Esophagus muscularis mucosa (tissue), 4 donors: ENCODE data around the gene LOXL1.

ENCODE experiments used
- CTCF ChIP-seq, 3 experiments: fragments of 200-600 bp in 2 of 3; fragments of 450-650 bp in 1 of 3; sonication (generic) in 2 of 3; IDR thresholded peaks; one replicate each; pipeline ENCODE4 v1.5.1; 2017 to 2019; ENCODE audit warnings: antibody characterized with exemption in 3 of 3, mild to moderate bottlenecking in 2 of 3, moderate library complexity in 1 of 3
- EP300 ChIP-seq: sonication (generic); formaldehyde crosslinking; IDR thresholded peaks from one replicate; pipeline ENCODE4 v1.6.1; 2017; ENCODE audit warnings: antibody characterized with exemption
- POLR2A ChIP-seq: fragments of 450-650 bp; IDR thresholded peaks from one replicate; pipeline ENCODE4 v1.6.1; 2017; ENCODE audit warnings: antibody characterized with exemption, moderate library complexity, mild to moderate bottlenecking, low read depth

GRCh38 chr15:73993211-73993994 lies 67.1 kb downstream of the LOXL1 start:
- TF ChIP-seq POLR2A (no peak), EP300 (no peak), CTCF (IDR thresholded peaks at IDR 0.05) (no peak)
